K562 (cell line): ENCODE data around the gene FAM222A. TPM values are rescaled to one million over a fixed set of nuclear protein-coding genes. Genes with fewer than 3 reads are reported as not detected.

ENCODE experiments used
- ATAC-seq: fragments of 200-7000 bp; cut with Tn5 transposase; 3 replicates; pipeline ENCODE4 v1.9.1; 2020; ENCODE audit warnings: moderate library complexity
- BruUV-seq: library from RNA; stranded (reverse); fragments of 400-500 nt; replicated peaks from 2 replicates; lab custom pipeline; 2021; lab: Mats Ljungman, UMichigan
- CTCF ChIA-PET: fragments of 300-600 bp; formaldehyde crosslinking; extraction: SDS; loops from one replicate; lab custom pipeline; 2021; ENCODE audit warnings: low intra/inter-chr PET ratio; lab: Yijun Ruan, JAX
- POLR2A ChIA-PET: fragments of 300-600, 350-650 bp; sonication (Branson Sonifier 250); formaldehyde crosslinking; extraction: SDS; loops from one replicate; lab custom pipeline; 2021; ENCODE audit warnings: antibody characterized with exemption, inconsistent platforms; lab: Yijun Ruan, JAX
- DNase-seq, 4 experiments: peaks; one replicate each; pipeline versions ENCODE4 v3.0.0 to v3.0.0-alpha.2; 2011 to 2018; ENCODE audit warnings: low spot score in 3 of 4, mixed read lengths in 3 of 4; ENCODE audit errors: extremely low read depth in 1 of 4
- FAIRE-seq: peaks from 2 replicates; lab custom pipeline; 2011; peaks lifted over from hg19 to GRCh38; lab: Jason Lieb, UNC
- H2AFZ ChIP-seq: 2 replicates; pipeline ENCODE4 v1.6.0; 2011; ENCODE audit warnings: low read depth, low read length, control low read depth, inconsistent platforms
- H3K27ac ChIP-seq: fragments of 200-600 bp; 3 replicates; pipeline ENCODE4 v1.8.0; 2011; ENCODE audit warnings: low read depth, mild to moderate bottlenecking, control low read depth, inconsistent platforms, low read length, moderate library complexity, mixed read lengths; ENCODE audit errors: extremely low read depth
- H3K27me3 ChIP-seq, 2 experiments: fragments of 300-600 bp in 1 of 2; 2 replicates in 1 of 2; 3 replicates in 1 of 2; pipeline versions ENCODE4 v1.6.0 to v1.8.0; 2011; ENCODE audit warnings: inconsistent platforms in 2 of 2, low read length in 2 of 2, mild to moderate bottlenecking in 1 of 2, mixed read lengths in 1 of 2, moderate library complexity in 1 of 2; ENCODE audit not compliant: control insufficient read depth in 2 of 2, insufficient read depth in 2 of 2
- H3K36me3 ChIP-seq: fragments of 300-600 bp; 3 replicates; pipeline ENCODE4 v1.8.0; 2011; ENCODE audit warnings: mild to moderate bottlenecking, low read length, inconsistent platforms; ENCODE audit not compliant: control insufficient read depth, insufficient read depth
- H3K4me1 ChIP-seq, 2 experiments: fragments of 200-600 bp in 1 of 2; replicated peaks in 1 of 2; 2 replicates in 1 of 2; 3 replicates in 1 of 2; pipeline versions ENCODE4 v1.5.1 to v1.8.0; 2011; ENCODE audit warnings: inconsistent platforms in 2 of 2, low read length in 2 of 2, mild to moderate bottlenecking in 1 of 2, mixed read lengths in 1 of 2, moderate library complexity in 1 of 2; ENCODE audit not compliant: control insufficient read depth in 2 of 2, insufficient read depth in 2 of 2
- H3K4me2 ChIP-seq: 2 replicates; pipeline ENCODE4 v1.6.1; 2011; ENCODE audit warnings: low read length, control low read depth, inconsistent platforms, mixed read lengths; ENCODE audit not compliant: insufficient read depth
- H3K4me3 ChIP-seq: fragments of 200-600 bp; sonication (generic), shearing (Covaris generic); 2 replicates; pipeline ENCODE4 v1.5.1; 2016; ENCODE audit warnings: control low read depth, inconsistent platforms
- H3K79me2 ChIP-seq: fragments of 200-600 bp; 3 replicates; pipeline ENCODE4 v1.8.0; 2011; ENCODE audit warnings: low read length, inconsistent platforms; ENCODE audit not compliant: control insufficient read depth, insufficient read depth
- H3K9ac ChIP-seq, 2 experiments: 2 replicates each; pipeline versions ENCODE4 v1.6.0 to v1.6.1; 2011; ENCODE audit warnings: low read depth in 2 of 2, low read length in 2 of 2, control low read depth in 1 of 2, inconsistent platforms in 1 of 2, mild to moderate bottlenecking in 1 of 2, mixed read lengths in 1 of 2; ENCODE audit not compliant: insufficient read depth in 1 of 2
- H3K9me1 ChIP-seq: one replicate; pipeline ENCODE4 v1.6.0; 2011; ENCODE audit warnings: inconsistent platforms, mild to moderate bottlenecking, low read length, moderate library complexity; ENCODE audit not compliant: control insufficient read depth, insufficient read depth
- H3K9me3 ChIP-seq: replicated peaks from 2 replicates; pipeline ENCODE4 v1.5.1; 2011; ENCODE audit warnings: low read depth, low read length, inconsistent platforms; ENCODE audit not compliant: control insufficient read depth, insufficient read depth
- H4K20me1 ChIP-seq: replicated peaks from 2 replicates; pipeline ENCODE4 v1.6.1; 2011; ENCODE audit warnings: low read length, inconsistent platforms, mixed read lengths; ENCODE audit not compliant: control insufficient read depth, insufficient read depth
- C11orf30 ChIP-seq: fragments of 450-650 bp; IDR thresholded peaks from 2 replicates; pipeline ENCODE4 v1.6.1; 2016; ENCODE audit warnings: low read depth, mild to moderate bottlenecking
- CBFA2T2 ChIP-seq: fragments of 450-650 bp; conservative IDR thresholded peaks from 2 replicates; pipeline ENCODE4 v1.6.1; 2017; ENCODE audit warnings: mild to moderate bottlenecking
- HMG20B ChIP-seq: fragments of 250-450 bp; sonication (Bioruptor Pico); IDR thresholded peaks from 2 replicates; pipeline ENCODE4 v1.5.0; 2021; ENCODE audit warnings: mild to moderate bottlenecking
- KDM5B ChIP-seq: fragments of 200-600 bp; sonication (generic); IDR thresholded peaks from 2 replicates; pipeline ENCODE4 v1.6.1; 2012; ENCODE audit warnings: low read depth, mild to moderate bottlenecking, moderate library complexity, low read length, control low read depth, inconsistent platforms; ENCODE audit not compliant: insufficient replicate concordance
- MAFG ChIP-seq: fragments of 450-650 bp; conservative IDR thresholded peaks from 2 replicates; pipeline ENCODE4 v1.6.1; 2016; ENCODE audit warnings: missing genetic modification characterization, missing compliant biosample characterization
- NCOA1 ChIP-seq: fragments of 450-650 bp; IDR thresholded peaks from 2 replicates; pipeline ENCODE4 v1.6.1; 2016; ENCODE audit warnings: low read depth
- NFE2L1 ChIP-seq: fragments of 450-650 bp; IDR thresholded peaks from 2 replicates; pipeline ENCODE4 v1.6.1; 2016; ENCODE audit warnings: missing genetic modification characterization, low read depth, mild to moderate bottlenecking, missing compliant biosample characterization, moderate library complexity, borderline replicate concordance
- PBX2 ChIP-seq, 2 experiments: IDR thresholded peaks in 1 of 2; conservative IDR thresholded peaks in 1 of 2; 2 replicates each; pipeline ENCODE4 v1.6.1; 2016; ENCODE audit warnings: low read depth in 2 of 2, mild to moderate bottlenecking in 1 of 2, missing compliant biosample characterization in 1 of 2, missing genetic modification characterization in 1 of 2, moderate library complexity in 1 of 2
- PTTG1 ChIP-seq: fragments of 450-650 bp; IDR thresholded peaks from 2 replicates; pipeline ENCODE4 v1.6.1; 2016; ENCODE audit warnings: low read depth, mild to moderate bottlenecking, missing genetic modification characterization, missing compliant biosample characterization
- SRF ChIP-seq, 2 experiments: fragments of 250-450, 450-650 bp in 1 of 2; sonication (Bioruptor Pico) in 1 of 2; sonication (generic) in 1 of 2; formaldehyde crosslinking; IDR thresholded peaks; 2 replicates each; pipeline versions ENCODE4 v1.5.0 to v1.5.1; 2020 to 2022; ENCODE audit warnings: mild to moderate bottlenecking in 1 of 2, missing genetic modification reagents in 1 of 2
- ZBTB8A ChIP-seq: fragments of 450-650 bp; IDR thresholded peaks from 2 replicates; pipeline ENCODE4 v1.6.1; 2018; ENCODE audit warnings: mild to moderate bottlenecking, moderate library complexity; ENCODE audit not compliant: partially characterized antibody
- ZNF174 ChIP-seq: fragments of 250-450 bp; sonication (Bioruptor Pico); IDR thresholded peaks from 2 replicates; pipeline ENCODE4 v1.4.0; 2020; ENCODE audit warnings: mild to moderate bottlenecking
- WGBS: fragments of 100-300 bp; shearing (Covaris generic); methylation state at CpG from one replicate; pipeline ENCODE4 v1.1.6; 2016; ENCODE audit warnings: low coverage, mixed read lengths; ENCODE audit not compliant: insufficient coverage; ENCODE audit errors: missing lambda C conversion rate; 5-methylcytosine and 5-hydroxymethylcytosine counted together
- in situ Hi-C: fragments of 300-500 bp; cut with MboI; formaldehyde crosslinking; loops from 4 replicates; pipeline ENCODE4 v1.15.0; 2018; ENCODE audit warnings: inconsistent platforms, mixed read lengths
- intact Hi-C: fragments of 100-400 bp; cut with micrococcal nuclease; formaldehyde crosslinking; loops from 2 replicates; pipeline ENCODE4 v1.14.2; 2022
- polyA plus RNA-seq, 8 experiments: library from polyadenylated mRNA; depleted of rRNA in 4 of 8; stranded (reverse) in 5 of 8; unstranded in 3 of 8; fragments of >200 nt; fragmentation: Nextera tagmentation in 2 of 8; fragmentation: Illumina TruSeq in 1 of 8; extraction: Ambion mirVana in 2 of 8; extraction: Trizol in 1 of 8; gene quantifications; 2 replicates each; pipeline versions ENCODE4 v1.2.1 to v1.2.3, GENCODE V29; 2011 to 2014; ENCODE audit warnings: inconsistent platforms in 1 of 8, missing spikeins in 1 of 8
- total RNA-seq, 7 experiments: library from RNA; depleted of rRNA in 6 of 7; stranded (reverse); fragments of >200 nt in 6 of 7; fragmentation: Illumina TruSeq in 2 of 7; extraction: Trizol in 2 of 7; gene quantifications; 2 replicates each; pipeline versions ENCODE4 v1.2.1 to v1.2.3, GENCODE V29; 2011 to 2021; ENCODE audit warnings: low replicate concordance in 1 of 7

FAM222A gene
- total and polyA plus RNA-seq, 9 of the 15 experiments (the other 6 are each of a cell fraction or from before 2014, with no cell fraction given): 0.03 to 0.36 (median 0.12) TPM; not detected in 1

DNA sequence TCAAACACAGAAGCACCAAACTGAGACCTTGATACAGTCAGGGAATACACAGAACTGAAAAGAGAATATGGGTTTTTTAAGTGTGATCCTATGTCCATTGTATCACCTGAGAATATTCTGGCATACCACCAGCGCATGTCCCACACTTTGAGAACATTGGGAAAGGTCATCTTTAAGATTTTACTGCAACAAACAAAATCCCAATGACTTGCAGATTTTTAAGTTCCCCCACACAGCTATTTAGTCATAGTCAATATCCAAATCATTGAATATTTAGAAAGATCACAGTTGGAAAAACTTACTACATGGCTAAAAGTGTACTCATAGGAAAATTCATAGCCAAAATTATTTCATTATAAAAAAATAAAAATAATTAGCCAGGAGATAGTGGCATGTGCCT, 65.1 kb downstream of the FAM222A start:
- Histone ChIP-seq H3K4me2 (no peak overlapping the region), H3K79me2 (no peaks in the 10 kb centered on the region), H3K4me3 (no peak overlapping the region), H3K9ac (no peak overlapping the region), H3K4me1 (peaks cover 0 to 4% of the 10 kb centered on the region in 2 experiments; a peak in 3 of 5 replicates), H2AFZ (no peak overlapping the region), H3K9me1 (no peaks in the 10 kb centered on the region), H3K27me3 (peaks cover 0 to 21% of the 10 kb centered on the region in 2 experiments; a peak in 3 of 5 replicates), H3K27ac (no peak overlapping the region), H3K36me3 (no peaks in the 10 kb centered on the region), H3K9me3 (0 out of 2 replicates have a peak, but pooled peaks cover 3% of the 10 kb centered on the region), H4K20me1 (0 out of 2 replicates have a peak, but pooled peaks cover 3% of the 10 kb centered on the region)
- ATAC-seq: no peak
- intact Hi-C loops (no loop called here), in situ Hi-C loops (loop anchor here (5.0 kb wide), 2 partner anchors 186 to 261 kb away; no protein-coding TSS in a partner anchor)
- ChIA-PET POLR2A (interaction anchor here (0.6 kb wide), 1 partner anchor 359 kb away, joined by 3 read pairs; no protein-coding TSS in a partner anchor), CTCF (no interaction called here)
- TF ChIP-seq NCOA1 (no peak), MAFG (tag) (peak; percentile 36; the same call in 1 of the 2 replicates), NFE2L1 (tag) (peak; percentile 10; the same call in 1 of the 2 replicates), C11orf30 (0 out of 2 replicates have a peak, but pooled peaks have one; percentile 6)
- DNase-seq: no peak
- BruUV-seq: no TSS peak
- 21% methylated on average over 1 of the region's 1 CpG for WGBS
- no peak for FAIRE-seq

- intact Hi-C loops (no loop called here), in situ Hi-C loops (loop anchor here (5.0 kb wide), 2 partner anchors 187 to 262 kb away; no protein-coding TSS in a partner anchor)
- no peaks in the 10 kb centered on the region for H3K9me1 ChIP-seq
- H3K27me3 ChIP-seq: peaks cover 0 to 26% of the 10 kb centered on the region in 2 experiments; a peak in 3 of 5 replicates
- no peak overlapping the region for H2AFZ ChIP-seq
- no peak overlapping the region for H3K4me3 ChIP-seq
- H3K27ac ChIP-seq: no peak overlapping the region
- ChIA-PET CTCF (no interaction called here), POLR2A (no interaction called here)
- 0 out of 2 replicates have a peak, but pooled peaks cover 3% of the 10 kb centered on the region for H3K9me3 ChIP-seq
- no TSS peak for BruUV-seq
- FAIRE-seq: no peak
- no peaks in the 10 kb centered on the region for H3K79me2 ChIP-seq
- no peaks in the 10 kb centered on the region for H3K36me3 ChIP-seq
- H3K9ac ChIP-seq: no peak overlapping the region
- ATAC-seq: peak; percentile 36
- H3K4me2 ChIP-seq: no peak overlapping the region
- H3K4me1 ChIP-seq: peaks cover 0 to 4% of the 10 kb centered on the region in 2 experiments; a peak in 2 of 5 replicates
- DNase-seq: peak; percentile 23 to 64 (median 54)
- H4K20me1 ChIP-seq: 0 out of 2 replicates have a peak, but pooled peaks cover 3% of the 10 kb centered on the region
- WGBS: 15% methylated on average over 6 of the region's 6 CpGs
- no peak for TF ChIP-seq ZNF174 (CRISPR knock-in tag)
- TF ChIP-seq CBFA2T2: 0 out of 2 replicates have a peak, but pooled peaks have one; percentile 5
- TF ChIP-seq SRF (CRISPR knock-in tag; IDR thresholded peaks at IDR 0.05): no peak
- no peak for TF ChIP-seq KDM5B
- TF ChIP-seq HMG20B: no peak
- no peak for TF ChIP-seq PBX2 (CRISPR knock-in tag; IDR thresholded peaks at IDR 0.05; ENCODE audit: low read depth)
- no peak for TF ChIP-seq PBX2 (tag; conservative IDR thresholded peaks at IDR 0.05; ENCODE audit: low read depth)
- TF ChIP-seq PTTG1: no peak
- TF ChIP-seq ZBTB8A: no peak
These were observed 65.8 kb downstream of the FAM222A start for GRCh38 chr12:109779382-109779781.
